Neuron (in vitro differentiated cells): ENCODE results near the gene WSCD1.

Source experiments
- H2AFZ ChIP-seq: one replicate; pipeline ENCODE4 v1.6.1; 2013; ENCODE audit warnings: low read depth, mild to moderate bottlenecking, inconsistent platforms, low read length, moderate library complexity
- H3K27me3 ChIP-seq: one replicate; pipeline ENCODE4 v1.6.1; 2013; ENCODE audit warnings: low read length; ENCODE audit not compliant: insufficient read depth
- H3K36me3 ChIP-seq: one replicate; pipeline ENCODE4 v1.6.1; 2013; ENCODE audit warnings: low read length; ENCODE audit not compliant: insufficient read depth
- H3K4me1 ChIP-seq: one replicate; pipeline ENCODE4 v1.6.1; 2013; ENCODE audit warnings: low read length; ENCODE audit not compliant: insufficient read depth
- H3K4me3 ChIP-seq: 2 replicates; pipeline ENCODE4 v1.5.1; 2013; ENCODE audit warnings: mild to moderate bottlenecking, low read length, moderate library complexity
- H3K9me3 ChIP-seq: one replicate; pipeline ENCODE4 v1.6.1; 2013; ENCODE audit warnings: low read length

The WSCD1 gene

DNA sequence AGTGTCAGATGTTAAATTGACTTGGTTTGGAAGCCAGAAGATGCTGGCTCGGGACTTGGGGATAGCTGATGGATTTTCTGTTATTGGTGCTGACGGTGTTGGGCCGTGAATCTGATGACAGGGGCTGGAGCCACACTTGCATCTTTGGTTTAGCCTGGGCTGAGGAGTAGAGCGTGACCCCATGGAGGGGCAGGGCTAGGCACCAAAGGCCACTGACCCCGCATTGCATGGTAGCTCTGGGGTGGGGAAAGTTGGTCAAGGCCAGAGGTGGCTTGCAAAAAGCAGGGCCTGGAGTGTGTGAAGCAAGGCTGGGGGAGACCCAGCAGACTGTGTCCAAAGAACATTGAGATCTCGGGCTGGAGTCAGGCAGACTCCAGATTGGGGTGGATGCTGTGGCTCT is 25.3 kb downstream of the WSCD1 start:
- no peaks in the 10 kb centered on the region for H3K27me3 ChIP-seq
- no peaks in the 10 kb centered on the region for H3K9me3 ChIP-seq
- no peaks in the 10 kb centered on the region for H3K4me1 ChIP-seq
- no peak overlapping the region for H3K4me3 ChIP-seq
- no peak overlapping the region for H2AFZ ChIP-seq
- peaks cover 12% of the 10 kb centered on the region for H3K36me3 ChIP-seq

DNA sequence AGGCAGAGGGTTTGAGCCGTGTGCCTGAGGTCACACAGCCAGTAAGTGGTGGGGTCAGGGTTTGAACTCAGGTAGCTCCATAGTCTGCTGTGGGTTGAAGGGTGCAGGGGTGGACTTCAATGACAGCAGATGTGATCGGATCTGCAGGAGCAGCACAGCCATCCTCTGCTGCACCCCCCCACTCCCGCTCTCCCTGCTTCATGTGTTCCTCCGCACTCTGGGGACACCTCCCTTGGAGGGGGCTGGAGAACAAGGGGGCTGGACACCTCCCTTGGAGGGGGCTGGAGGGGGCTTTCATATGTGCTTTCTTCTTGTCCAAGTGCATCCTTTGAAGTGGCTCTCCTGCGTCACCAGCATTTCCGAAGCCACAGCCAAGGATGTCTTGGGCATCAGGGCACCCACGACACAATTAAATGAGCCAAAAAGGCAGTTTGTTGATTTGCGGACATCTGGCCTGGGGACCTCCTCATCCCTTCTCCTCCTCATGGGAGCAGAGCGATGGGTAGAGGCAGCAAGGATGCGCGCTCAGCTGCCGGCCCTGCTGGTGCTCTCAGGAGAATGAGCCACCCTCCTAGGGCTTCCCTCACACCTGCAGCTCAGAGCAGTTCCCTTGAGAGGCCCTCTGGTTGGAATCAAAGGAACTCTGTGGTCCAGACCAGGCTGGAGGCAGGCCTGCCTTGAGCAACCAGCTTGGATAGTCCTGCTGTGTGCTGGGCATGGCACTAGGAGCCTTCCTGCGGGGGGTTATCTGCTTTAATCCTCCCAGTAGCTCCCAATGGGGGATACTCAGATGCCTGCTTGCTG is 26.2 kb downstream of the WSCD1 start:
- Histone ChIP-seq H3K27me3 (no peaks in the 10 kb centered on the region), H2AFZ (no peak overlapping the region), H3K4me1 (no peaks in the 10 kb centered on the region), H3K4me3 (no peak overlapping the region), H3K9me3 (no peaks in the 10 kb centered on the region), H3K36me3 (peaks cover 12% of the 10 kb centered on the region)

DNA sequence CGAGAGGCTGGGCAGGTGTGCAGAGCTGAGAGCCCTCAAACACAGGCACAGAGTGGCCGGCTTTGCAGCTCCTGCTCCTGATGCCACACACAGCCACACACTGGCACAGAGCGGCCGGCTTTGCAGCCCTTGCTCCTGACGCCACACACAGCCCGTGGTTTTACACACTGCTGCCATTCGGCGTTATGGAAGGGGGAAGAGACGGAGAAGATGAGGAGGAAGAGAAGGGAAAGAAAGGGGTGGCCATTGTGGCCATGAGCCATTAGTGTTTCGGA is 26.8 kb downstream of the WSCD1 start:
- peaks cover 12% of the 10 kb centered on the region for H3K36me3 ChIP-seq
- H3K4me1 ChIP-seq = no peaks in the 10 kb centered on the region
- H2AFZ ChIP-seq = no peak overlapping the region
- H3K9me3 ChIP-seq = no peaks in the 10 kb centered on the region
- no peak overlapping the region for H3K4me3 ChIP-seq
- no peaks in the 10 kb centered on the region for H3K27me3 ChIP-seq

DNA sequence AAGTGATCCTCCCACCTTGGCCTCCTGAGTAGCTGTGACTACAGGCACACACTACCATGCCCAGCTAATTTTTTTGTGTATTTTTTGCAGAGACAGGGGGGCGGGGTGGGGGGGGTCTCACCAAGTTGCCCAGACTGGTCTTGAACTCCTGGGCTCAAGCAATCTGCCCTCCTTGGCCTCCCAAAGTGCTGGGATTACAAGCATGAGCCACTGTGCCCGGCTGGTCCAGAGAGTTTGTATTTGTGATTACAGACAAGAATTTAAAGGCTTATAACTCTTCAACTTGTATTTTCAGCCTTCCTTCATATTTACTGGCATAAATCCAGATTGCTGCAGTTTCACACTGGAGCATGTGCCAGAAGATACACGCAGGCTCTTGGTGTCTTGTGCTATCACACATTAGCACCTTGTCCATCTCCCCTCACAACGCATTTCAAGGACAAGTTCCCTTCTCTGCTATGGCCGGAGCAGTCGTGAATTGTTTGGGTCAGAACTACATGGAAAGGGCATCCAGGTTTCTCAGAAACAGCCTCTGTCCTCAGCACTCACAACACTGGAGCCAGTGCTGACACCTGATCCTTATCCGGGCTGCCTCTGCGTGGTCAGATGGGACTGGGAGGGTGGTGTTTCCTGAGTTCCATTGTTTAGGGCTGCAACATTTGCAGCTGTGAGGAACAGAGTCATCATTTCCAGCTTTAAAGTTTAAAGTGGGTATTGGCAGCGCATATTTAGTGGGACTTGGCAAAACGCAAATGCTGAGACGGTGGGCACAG is 28.1 kb downstream of the WSCD1 start:
- Histone ChIP-seq H3K4me1 (no peaks in the 10 kb centered on the region), H3K27me3 (no peaks in the 10 kb centered on the region), H3K9me3 (no peaks in the 10 kb centered on the region), H3K4me3 (no peak overlapping the region), H2AFZ (no peak overlapping the region), H3K36me3 (peaks cover 12% of the 10 kb centered on the region)

DNA sequence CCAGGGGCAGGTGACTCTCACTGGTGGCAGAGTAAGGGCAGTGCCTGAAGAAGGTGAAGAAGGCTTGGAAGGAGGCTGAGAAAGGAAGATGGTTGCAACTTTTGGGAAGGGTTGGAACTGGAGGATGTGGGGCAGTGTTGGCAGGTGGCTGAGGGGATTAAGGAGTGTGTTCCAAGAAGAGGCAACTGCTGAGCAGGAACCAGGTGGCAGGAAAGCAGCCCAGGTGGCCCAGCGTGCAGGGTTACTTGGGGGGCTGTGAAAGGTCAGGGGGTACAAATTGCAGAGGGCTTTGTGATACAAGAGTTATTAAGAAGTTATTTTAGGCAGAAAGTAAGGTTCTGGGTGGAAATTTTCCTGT is 28.6 kb downstream of the WSCD1 start:
- Histone ChIP-seq H3K4me3 (no peak overlapping the region), H3K27me3 (no peaks in the 10 kb centered on the region), H3K4me1 (no peaks in the 10 kb centered on the region), H2AFZ (no peak overlapping the region), H3K9me3 (no peaks in the 10 kb centered on the region), H3K36me3 (peaks cover 12% of the 10 kb centered on the region)

DNA sequence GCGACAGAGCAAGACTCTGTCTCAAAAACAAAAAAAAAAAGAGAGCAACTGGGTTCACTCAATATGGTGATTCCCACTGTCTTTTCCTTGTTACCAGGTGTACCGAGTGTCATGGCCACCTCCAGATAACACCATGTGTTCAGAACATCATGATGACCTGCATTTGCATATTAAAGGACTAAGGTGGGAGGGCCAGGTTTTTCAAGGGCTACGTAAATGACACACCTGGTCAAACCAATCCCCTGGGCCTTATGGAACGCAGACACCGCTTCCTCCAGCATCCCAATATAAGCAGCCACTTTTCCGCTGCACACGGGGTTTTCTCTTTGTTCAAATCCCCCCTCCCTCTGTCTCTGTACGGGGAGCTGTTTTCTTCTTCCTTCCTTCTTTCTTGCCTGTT is 29.3 kb downstream of the WSCD1 start:
- H3K4me1 ChIP-seq = no peaks in the 10 kb centered on the region
- peaks cover 12% of the 10 kb centered on the region for H3K36me3 ChIP-seq
- no peaks in the 10 kb centered on the region for H3K27me3 ChIP-seq
- H2AFZ ChIP-seq = no peak overlapping the region
- H3K4me3 ChIP-seq = no peak overlapping the region
- H3K9me3 ChIP-seq = no peaks in the 10 kb centered on the region

DNA sequence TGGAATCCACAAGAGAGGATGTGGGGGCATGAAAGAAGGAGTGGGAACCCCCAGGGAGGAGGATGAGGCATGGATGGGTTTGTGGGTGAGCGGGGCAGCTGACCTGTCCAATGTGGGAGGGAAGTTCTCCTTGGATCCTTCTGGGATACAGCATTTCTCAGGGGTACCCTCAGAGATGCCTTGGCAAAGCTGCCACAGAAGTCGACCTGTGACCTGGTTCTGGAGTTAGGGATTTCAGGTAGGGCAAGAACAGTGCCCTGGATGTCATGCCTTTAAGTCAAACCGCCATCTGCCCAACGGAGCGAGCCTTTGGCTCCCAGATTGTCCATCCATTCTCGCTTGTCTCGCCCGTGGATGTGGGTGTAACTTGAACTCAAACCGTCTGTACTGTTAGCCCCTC is 30.0 kb downstream of the WSCD1 start:
- Histone ChIP-seq H3K36me3 (peaks cover 12% of the 10 kb centered on the region), H2AFZ (no peak overlapping the region), H3K4me3 (no peak overlapping the region), H3K27me3 (no peaks in the 10 kb centered on the region), H3K9me3 (no peaks in the 10 kb centered on the region), H3K4me1 (no peaks in the 10 kb centered on the region)

DNA sequence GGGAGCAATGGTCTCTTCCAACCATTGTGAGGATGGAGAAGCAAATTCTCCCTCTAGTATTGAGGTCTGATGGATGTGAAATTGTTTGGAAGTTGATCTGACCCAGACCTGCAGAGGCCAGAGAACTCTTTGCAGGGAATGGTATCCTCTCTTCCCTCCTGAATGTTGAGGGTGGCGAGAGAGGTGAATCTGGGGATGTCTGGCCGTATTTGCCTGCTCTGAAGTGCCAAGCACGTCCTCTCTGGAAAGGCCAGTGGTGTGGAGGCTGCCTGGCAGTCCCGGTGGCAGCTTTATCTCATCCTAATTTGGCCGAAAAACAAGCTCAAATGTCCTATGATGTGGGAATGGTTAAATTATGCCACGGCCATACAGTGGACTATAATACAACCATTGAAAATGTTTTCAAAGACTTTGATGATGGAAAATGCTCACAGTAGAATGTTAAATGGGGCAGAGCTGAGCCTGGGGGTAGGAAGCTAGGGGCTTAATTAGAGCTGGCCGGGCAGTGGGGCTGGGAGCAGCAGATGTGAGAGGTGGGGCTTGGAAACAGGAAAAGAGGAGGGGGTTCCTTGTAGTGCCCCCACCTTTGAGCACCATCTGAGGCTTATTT is 30.8 kb downstream of the WSCD1 start:
- Histone ChIP-seq H3K4me3 (no peak overlapping the region), H3K4me1 (no peaks in the 10 kb centered on the region), H2AFZ (no peak overlapping the region), H3K27me3 (no peaks in the 10 kb centered on the region), H3K36me3 (peaks cover 6% of the 10 kb centered on the region), H3K9me3 (no peaks in the 10 kb centered on the region)

DNA sequence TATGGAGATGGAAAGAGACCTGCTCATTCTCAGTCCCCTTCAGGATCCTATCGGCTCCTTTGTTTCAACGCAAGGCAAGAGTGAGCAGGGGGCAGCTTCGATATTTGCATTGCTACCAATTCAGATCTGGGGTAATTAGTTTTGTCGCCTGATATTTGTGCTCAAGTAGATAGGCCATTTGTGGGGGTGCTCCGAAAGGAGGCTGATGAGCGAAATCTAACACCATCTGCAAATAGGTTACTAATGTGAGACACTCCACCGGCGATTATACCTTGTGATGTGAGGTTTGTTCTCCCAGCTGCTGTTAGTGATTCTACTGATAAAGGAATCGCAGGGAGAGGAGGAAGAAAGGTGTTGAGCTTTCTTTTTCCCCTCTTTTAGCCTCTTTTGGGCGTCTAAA is 31.5 kb downstream of the WSCD1 start:
- Histone ChIP-seq H3K36me3 (peaks cover 6% of the 10 kb centered on the region), H3K4me3 (no peak overlapping the region), H3K4me1 (no peaks in the 10 kb centered on the region), H3K27me3 (no peaks in the 10 kb centered on the region), H2AFZ (no peak overlapping the region), H3K9me3 (peaks cover 4% of the 10 kb centered on the region)

DNA sequence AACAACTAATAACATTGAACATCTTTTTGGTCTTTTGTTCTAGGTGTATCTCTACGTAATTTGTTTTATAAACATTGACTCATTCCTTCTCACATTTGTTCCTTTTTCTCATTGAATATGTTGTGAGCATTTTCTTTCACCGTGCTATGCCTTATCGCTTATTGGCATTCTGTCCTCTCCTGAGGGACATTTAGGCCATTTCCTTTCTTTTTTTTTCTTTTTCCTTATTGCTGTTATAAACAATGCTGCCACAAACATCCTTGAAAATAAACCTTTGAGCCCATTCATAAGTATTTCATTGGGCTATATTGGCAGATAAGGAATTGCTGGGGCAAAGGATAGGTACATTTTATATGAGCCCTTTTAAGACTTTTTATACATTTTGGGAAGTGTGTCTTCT is 32.4 kb downstream of the WSCD1 start:
- Histone ChIP-seq H3K27me3 (no peaks in the 10 kb centered on the region), H3K36me3 (peaks cover 4% of the 10 kb centered on the region), H3K9me3 (peaks cover 4% of the 10 kb centered on the region)

DNA sequence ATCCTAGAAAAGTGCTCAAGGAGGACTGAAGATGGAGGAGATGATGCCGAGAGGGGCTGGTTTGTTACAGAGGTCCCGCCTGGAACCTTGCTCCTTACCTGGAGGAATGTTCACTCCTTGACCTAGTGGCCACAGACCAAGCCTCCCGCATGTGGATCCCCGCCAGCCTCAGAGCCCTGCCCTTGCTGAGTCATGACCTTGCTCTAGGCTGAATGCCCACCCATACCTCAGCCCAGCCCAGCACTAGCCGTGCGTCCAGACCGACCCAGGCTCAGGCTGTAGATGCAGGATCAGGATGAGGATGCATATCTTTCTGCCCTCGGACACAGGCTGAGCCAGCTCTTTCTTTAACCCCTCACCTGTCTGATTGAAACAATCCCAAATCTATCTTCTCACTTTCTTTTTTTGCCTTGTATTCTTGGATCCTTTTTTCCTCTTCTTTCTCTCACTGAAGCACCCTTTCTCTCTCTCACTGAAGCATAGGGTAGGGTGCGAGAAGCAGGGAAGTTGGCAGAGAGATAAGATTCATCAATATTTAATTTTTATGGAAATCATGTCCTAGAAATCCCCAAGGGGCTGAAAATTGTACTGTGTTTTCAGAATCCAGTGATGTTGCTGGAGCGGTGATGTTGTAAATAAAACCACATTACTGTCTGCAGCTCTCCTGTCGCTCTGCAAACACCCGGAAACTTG is 34.9 kb downstream of the WSCD1 start:
- H3K27me3 ChIP-seq = no peaks in the 10 kb centered on the region

More for the DNA sequence above, 32.4 kb downstream of the WSCD1 start:
- H3K4me3 ChIP-seq = no peak overlapping the region
- H2AFZ ChIP-seq = no peak overlapping the region
- H3K4me1 ChIP-seq = no peaks in the 10 kb centered on the region

DNA sequence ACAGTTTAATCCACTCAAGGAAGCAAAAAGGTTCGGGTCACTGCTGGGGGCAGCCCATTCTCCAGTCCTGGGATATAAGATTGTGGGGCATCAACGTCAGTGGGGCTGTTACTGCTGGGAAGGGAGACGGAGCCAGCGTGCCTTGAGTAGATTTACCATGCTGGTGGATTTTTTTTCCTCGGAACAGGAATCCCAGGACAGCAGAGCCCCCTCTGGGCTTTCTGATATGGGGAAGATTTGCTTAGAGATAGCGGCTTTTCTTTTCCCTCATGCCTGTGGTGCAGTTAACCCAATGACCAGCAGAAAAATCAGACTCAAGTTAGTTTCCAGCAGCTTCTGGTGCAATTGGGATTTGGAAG is 35.4 kb downstream of the WSCD1 start:
- H3K4me1 ChIP-seq = no peaks in the 10 kb centered on the region
- H2AFZ ChIP-seq = no peak overlapping the region
- H3K36me3 ChIP-seq = peaks cover 2% of the 10 kb centered on the region
- peaks cover 4% of the 10 kb centered on the region for H3K9me3 ChIP-seq
- H3K27me3 ChIP-seq = no peaks in the 10 kb centered on the region
- no peak overlapping the region for H3K4me3 ChIP-seq

More for the DNA sequence above, 34.9 kb downstream of the WSCD1 start:
- no peak overlapping the region for H3K4me3 ChIP-seq
- no peaks in the 10 kb centered on the region for H3K4me1 ChIP-seq
- H3K9me3 ChIP-seq = peaks cover 4% of the 10 kb centered on the region
- no peak overlapping the region for H2AFZ ChIP-seq
- peaks cover 2% of the 10 kb centered on the region for H3K36me3 ChIP-seq

DNA sequence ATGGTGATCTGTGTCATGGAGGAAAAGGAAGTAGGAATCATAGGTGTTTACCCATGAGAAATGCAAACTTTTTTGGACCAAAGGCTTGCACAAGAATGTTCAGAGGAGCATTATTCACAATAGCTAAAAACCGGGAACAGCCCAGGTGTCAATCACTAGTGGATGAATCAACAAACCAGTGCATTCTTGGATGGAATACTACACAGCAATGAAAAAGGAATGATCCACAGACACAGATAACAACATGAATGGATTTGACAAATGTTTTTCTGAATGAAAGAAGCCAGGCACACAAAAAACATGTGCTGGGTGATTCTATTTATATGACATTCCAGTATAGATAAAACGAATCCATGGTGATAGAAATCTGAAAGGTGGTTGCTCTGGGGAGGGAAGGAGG is 36.0 kb downstream of the WSCD1 start:
- Histone ChIP-seq H3K36me3 (peaks cover 6% of the 10 kb centered on the region), H3K9me3 (peaks cover 4% of the 10 kb centered on the region), H3K4me1 (no peaks in the 10 kb centered on the region), H2AFZ (no peak overlapping the region), H3K27me3 (no peaks in the 10 kb centered on the region), H3K4me3 (no peak overlapping the region)
